NCI-H2196 treated with DMSO at 0.1 percent for 48 hours (cell line): ENCODE data around the gene PALS2.
A peak's percentile ranks its signal among the peaks of the same experiment; 100 is the strongest.

Source experiments
- DNase-seq: peaks from one replicate; lab custom pipeline; 2025; ENCODE audit not compliant: unreplicated experiment; lab: John Stamatoyannopoulos, UW

Gene PALS2

GRCh38 chr7:24572997-24573553 lies at the start of gene PALS2:
Gene PALS2 (plus strand): TSS chr7:24573452. CDS start chr7:24623668, 50,216 bp downstream.
- DNase-seq: peak; percentile 53

DNA sequence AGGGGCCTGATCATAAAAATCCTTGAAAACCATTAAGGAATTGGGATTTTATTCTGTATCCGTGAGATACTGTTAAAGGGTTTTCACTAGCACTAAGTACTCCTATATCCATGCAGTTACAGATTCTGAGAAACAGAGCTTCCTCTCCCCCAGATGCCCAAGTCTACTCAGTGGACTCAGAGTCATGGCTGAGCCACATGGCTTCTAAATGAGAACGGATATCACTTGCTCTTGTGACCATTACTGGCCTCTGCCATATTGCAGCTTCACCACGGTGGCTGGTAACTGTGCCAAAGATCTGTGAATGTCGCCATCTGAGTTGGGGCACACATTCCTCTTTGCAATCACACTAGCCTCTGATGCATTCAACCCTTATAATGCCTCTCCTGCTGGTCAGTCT lies 42.0 kb upstream of the PALS2 start:
- DNase-seq: no peak

- DNase-seq: no peak
Observed at GRCh38 chr7:24536682-24537081, 36.6 kb upstream of the PALS2 start.

- no peak for DNase-seq
Observed at GRCh38 chr7:24540956-24541355, 32.3 kb upstream of the PALS2 start.

DNA sequence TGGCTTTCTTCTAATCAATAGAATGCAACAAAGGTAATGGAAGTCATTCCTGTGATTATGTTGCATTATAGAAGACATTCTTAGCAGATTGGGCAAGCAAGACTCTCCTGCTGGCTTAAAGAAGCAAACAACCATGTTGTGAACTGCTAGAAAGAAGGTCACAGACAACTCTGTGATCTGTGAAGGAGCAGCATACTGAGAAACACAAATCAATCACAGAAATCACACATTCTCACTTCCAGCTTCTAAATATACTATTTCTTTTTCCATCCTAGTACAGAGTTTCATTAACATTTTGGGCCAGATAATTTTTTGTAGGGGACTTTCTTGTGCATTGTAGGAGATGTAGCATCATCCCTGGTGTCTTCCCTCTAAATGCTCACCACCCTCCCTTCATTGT lies 28.0 kb upstream of the PALS2 start:
- no peak for DNase-seq

DNA sequence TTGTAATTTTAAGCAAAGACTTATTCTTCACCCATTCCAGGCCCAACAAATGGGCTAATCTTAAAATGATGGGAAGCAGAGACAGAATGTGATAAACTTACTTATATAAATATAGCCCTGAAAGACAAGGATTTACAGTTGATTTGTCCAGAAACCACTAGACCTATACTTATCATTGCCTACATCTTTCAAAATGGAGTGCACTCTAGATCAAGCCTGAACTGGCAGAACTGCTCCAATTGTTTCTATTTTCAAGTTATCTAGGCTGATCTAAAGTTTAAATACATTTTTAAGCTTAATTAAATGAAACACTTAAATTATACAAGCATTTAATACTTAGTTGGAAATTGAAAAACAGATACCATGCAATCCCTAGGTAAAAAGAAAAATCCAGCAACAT lies 24.9 kb upstream of the PALS2 start:
- DNase-seq: no peak

- DNase-seq: no peak
Observed at GRCh38 chr7:24549991-24550390, 23.3 kb upstream of the PALS2 start.

DNA sequence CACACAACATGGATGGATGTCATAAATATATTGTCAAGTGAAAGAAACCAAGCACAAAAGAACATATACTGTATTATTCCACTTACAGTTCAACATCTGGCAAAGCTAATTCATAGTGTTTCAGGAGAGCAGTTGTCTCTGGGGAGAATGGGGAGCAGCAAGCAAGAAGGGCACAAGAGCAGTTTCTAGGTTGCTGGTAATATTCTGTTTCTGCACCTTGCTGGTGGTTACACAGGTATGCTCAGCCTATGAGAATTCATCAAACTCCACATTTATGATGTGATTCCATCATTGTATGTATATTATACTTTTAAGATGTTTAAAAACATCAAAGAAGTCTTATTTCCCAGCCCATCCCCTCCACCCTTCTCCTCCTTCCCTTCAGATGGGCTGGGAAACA lies 18.1 kb upstream of the PALS2 start:
- DNase-seq: no peak

DNA sequence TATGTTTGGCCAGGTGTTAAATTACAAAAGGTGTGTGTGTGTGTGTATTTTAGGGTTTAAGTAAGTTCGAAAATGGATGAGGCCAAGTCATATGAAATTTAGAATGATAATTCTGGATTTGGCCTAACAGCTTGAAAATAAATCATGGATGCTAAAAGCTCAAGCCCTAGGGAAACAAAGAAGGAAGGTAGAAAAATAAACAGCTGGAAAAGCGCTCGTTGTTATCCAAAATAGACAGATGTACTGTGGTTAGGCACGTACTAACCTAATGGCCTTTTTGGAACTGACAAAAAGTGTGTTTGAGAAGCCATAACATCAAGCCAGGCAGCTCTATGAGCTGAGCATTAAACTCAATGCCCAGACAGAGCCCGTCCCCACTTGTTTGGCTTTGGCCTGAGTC lies 17.5 kb upstream of the PALS2 start:
- no peak for DNase-seq

DNA sequence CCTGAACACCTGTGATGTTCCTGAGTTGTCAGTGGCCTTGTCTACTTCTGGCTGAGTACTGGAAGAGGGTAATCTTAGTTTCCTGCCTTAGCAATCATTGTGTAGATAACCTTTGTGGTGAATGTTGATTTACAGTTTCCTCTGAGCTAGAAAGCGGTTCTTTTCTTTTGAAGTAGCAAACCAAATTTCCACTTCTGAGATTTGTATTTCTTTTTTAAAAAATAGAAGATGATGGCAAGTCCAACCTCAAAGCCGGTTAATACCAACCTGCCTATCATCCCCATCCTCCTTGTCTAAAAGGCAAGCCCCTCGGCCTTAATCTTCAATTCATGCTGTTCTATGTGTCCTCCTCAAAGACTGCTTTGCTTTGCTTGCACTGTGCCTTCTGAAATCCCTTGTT lies 12.5 kb upstream of the PALS2 start:
- DNase-seq: no peak

GRCh38 chr7:24566274-24566673 lies 7.0 kb upstream of the PALS2 start:
- DNase-seq: no peak

- DNase-seq: no peak
Observed at GRCh38 chr7:24570983-24571382, 2.3 kb upstream of the PALS2 start.

- DNase-seq: no peak
Observed at GRCh38 chr7:24572016-24572392, 1.2 kb upstream of the PALS2 start.

- no peak for DNase-seq
Observed at GRCh38 chr7:24572393-24572996, 757 bp upstream of the PALS2 start.

- DNase-seq: no peak
Observed at GRCh38 chr7:24573554-24574338, 494 bp downstream of the PALS2 start.

- DNase-seq: no peak
Observed at GRCh38 chr7:24574386-24574785, 1.1 kb downstream of the PALS2 start.

GRCh38 chr7:24574950-24575349 lies 1.7 kb downstream of the PALS2 start:
- DNase-seq: no peak

- DNase-seq: peak; percentile 5
Observed at GRCh38 chr7:24576171-24577025, 3.1 kb downstream of the PALS2 start.

GRCh38 chr7:24578052-24578451 lies 4.8 kb downstream of the PALS2 start:
- no peak for DNase-seq

DNA sequence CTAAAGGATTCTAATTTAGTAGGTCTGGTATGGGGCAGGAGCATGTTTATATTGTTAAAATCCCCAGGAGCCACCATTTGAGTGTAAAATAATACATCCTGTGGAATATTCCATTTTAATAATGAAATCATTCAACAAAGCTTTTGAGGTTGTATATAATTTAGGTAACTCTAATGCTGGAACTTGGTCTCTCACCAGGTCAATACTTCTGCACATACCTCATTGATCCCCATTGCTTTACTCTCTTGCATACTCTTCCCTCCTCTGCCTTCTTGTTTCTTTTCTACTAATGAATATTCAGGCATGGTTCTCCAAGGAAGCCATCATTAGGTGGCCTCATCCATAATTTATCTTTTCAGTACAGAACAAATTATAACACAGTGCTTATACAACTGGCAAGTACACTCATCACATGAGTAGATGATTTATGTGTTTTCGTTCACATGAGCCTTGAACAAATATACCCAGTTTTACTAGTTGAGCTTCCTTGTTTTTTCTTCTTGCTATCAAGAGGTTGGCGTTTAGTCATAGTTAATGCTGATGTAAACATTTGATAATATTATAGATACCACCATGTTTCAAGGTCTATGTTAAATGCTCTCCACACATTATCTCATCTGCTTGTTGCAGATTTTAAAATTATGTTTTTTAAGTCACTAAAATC lies 7.2 kb downstream of the PALS2 start:
- no peak for DNase-seq

DNA sequence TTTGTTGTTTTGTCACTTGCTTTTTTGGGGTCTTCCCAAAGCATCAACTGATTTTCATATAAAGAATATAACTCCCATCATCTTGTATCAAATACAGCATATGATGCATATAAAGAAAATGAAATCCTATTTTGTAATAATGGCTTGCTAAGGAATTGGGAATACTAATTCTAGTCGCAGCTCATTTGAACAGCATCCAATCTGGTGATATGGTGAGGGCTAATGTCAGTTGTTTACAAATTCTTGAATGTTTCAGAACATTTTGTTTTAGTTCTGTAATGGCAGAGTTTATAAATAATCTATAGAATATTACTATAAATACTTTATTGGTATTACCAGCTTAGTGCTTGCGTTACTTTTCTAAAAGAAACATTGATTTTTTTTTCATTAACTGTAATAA lies 8.9 kb downstream of the PALS2 start:
- no peak for DNase-seq
